ENCODE measurements around the gene PARD6G. TPM values are rescaled to one million over a fixed set of nuclear protein-coding genes. Genes with fewer than 3 reads are reported as not detected.

Gene PARD6G
- total RNA-seq, 1 donor from 2014 or later = 1.7 TPM

DNA sequence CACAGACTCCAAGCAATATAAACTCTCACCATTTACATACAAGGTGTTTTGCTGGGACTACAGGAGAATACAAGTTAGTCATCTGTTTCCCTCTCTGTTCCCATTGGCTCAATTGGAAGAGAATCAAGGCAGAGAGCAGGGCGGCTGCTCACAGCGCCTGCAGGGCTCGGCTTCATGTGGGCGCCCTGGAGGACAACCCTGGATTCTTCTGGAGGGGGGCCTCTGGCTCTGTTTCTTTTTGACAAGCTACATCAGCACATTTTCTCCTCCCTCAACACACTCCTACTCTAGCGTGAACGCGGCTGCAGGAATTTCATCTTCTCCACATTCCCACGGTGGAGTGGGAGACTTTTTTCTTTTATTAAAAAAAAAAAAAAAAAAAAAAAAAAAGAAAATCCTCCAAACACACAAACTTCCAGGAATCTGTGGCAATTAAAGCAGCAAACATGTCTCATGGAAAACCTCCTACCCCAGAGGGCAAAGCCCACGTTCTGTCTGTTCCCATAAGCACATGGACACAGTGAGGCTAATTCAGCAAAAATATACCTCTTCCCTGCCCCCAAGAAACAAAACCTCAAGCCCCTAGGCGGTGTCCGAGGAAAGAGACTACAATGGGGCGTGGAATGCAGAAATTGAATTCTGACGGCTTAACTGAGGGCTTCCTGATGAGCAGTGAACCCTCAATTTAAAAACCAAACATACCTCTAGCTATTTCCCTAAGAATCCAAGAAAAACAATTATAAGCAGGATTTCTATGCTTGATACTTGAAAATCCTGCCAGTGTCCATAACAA lies 50.6 kb downstream of the PARD6G start:
- DNase-seq = no peak
- intact Hi-C loops (cut with DNase I) = no loop called here
- ATAC-seq (ENCODE audit: poor library complexity) = no peak

GRCh38 chr18:80194874-80195570 lies 52.3 kb downstream of the PARD6G start:
- DNase-seq (no peak), ATAC-seq (ENCODE audit: poor library complexity) (no peak)
- intact Hi-C loops (cut with DNase I) = no loop called here

DNA sequence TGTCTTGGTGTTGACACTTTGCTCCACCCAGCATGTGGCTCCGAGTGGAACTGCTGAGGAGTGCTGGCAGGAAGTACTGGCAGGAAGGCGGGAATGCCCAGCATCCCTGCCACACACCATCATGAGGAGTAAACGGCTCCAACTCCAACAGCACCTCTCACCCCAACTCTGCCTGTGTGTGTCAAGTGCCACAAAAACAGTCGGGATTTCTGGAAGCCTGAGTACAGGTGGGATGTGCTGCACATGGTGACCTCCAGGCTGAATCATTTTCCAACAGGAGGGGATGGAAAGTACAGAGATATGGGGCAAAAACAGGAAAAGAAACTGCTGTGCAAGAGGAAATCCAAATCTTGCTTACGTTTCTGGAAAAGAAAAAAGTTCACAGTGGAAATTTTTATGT lies 53.6 kb downstream of the PARD6G start:
- intact Hi-C loops (cut with DNase I) = no loop called here
- ATAC-seq (ENCODE audit: poor library complexity) (no peak), DNase-seq (no peak)

- intact Hi-C loops (cut with DNase I) = no loop called here
- ATAC-seq (ENCODE audit: poor library complexity) (no peak), DNase-seq (no peak)
Observed at GRCh38 chr18:80192653-80193385, 54.5 kb downstream of the PARD6G start.

DNA sequence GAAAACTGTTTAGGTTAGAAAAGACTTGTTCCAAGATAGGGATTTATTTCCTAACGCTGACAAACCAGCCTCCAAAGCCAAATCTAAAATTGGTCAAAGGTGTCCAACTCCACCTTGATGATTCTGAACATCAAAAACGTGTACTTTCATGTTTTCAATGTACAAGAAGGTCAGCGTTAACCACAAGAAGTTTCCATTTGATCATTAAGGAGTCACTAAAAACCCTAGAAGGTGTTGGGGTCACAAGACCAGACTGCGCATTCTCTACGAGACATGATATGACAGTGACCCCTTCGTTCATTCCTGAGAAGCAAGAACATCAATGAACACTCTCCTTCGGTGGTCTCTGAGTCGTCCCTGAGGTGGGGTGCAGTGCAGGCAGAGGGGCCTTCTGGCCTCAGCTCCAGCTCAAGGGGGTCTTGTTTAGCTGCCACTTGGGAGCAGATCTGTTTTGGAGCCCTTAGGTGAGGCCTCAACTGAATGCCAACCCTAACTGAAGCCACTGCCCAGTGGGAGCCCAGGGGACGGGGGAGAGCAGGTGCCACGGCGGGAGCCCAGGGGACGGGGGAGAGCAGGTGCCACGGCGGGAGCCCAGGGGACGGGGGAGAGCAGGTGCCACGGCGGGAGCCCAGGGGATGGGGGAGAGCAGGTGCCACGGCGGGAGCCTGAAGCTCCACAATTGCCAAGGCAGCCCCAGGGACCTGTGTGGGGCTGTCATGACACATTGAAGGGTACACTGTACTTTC lies 55.2 kb downstream of the PARD6G start:
- DNase-seq (no peak), ATAC-seq (ENCODE audit: poor library complexity) (no peak)
- intact Hi-C loops (cut with DNase I) = no loop called here

DNA sequence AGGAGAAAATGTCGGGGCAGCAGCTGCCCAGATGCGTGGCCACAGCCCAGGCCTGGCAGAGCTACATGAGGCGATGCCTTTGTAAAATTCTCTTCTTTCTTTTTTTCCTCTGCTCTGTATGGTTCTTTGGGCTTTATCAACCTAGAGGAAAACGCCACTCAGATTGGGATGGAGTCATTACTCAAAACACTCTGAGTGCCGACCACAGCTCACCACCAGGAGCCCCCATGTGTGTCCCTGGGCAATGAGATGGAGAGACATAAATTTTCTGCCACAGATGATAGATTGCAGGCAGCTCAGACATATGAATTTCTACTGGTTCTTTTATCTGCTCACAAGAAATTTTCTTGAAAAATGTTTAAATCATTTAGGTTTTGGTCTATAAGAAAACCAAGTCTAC lies 56.0 kb downstream of the PARD6G start:
- ATAC-seq (ENCODE audit: poor library complexity) = no peak
- DNase-seq = no peak
- intact Hi-C loops (cut with DNase I) = no loop called here

DNA sequence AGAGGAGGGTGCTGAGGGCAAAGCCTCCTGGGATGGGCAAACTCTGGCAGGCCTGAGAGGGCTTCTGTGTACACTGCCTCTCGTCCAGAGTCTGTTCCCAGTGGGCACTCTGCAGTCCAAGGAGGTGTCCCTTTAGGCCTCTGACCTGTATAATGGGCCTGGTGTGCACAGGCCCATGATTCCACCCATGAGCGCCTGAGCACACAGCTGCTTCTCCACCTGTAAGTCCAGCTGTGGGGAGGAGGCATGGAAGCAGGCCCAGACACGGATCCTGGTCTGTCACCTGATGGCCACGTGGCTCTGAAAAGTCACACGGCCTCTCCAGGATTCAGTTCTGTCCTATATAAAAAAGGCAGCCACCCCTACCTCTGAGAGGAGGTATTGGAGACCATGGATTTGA lies 57.0 kb downstream of the PARD6G start:
- ATAC-seq (ENCODE audit: poor library complexity) (no peak), DNase-seq (no peak)
- intact Hi-C loops (cut with DNase I) = no loop called here

- intact Hi-C loops (cut with DNase I) = no loop called here
- no peak for ATAC-seq (ENCODE audit: poor library complexity)
Observed at GRCh38 chr18:80189531-80189865, 57.8 kb downstream of the PARD6G start.

DNA sequence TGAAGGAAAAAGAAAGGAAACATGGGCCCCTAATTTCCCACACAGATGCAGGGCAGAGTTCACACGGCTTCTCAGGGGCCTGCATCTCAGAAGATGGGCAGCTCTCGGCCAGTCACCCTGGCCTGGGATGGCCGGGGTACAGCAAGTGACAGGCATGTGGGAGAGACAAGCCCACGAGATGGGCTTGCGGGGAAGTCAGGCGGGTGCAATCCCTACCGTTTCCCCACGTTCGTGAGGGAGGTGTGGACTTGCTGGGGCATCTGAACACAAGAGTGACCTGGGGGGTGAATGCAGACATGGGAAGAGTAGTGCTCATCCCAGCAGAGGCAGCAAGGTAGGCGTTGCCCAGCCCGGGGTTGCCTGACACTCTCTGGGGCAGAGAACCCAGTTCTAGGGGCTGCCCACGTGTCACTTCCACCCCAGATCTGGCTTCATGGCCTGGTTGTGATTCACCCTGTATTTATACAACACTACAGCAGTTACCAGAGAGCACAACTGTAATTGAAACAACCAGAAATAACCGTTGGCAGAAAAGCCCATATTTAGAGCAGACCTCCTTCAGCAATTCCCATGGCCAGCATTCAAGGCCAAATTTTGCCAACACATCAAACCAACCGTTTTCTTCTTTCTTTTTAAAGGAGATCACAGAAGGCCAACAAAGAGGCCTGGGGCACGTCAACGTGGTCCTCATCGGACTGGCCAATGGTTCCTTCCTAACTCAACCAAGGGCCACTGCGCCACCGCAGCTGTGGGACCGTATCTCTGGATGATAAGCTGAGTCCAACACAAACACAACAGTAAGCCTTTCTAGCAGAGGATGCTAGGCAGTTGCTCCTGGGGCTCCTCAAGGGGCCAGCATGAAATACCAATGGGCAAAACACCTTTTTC lies 58.4 kb downstream of the PARD6G start:
- no peak for DNase-seq
- ATAC-seq (ENCODE audit: poor library complexity) = no peak
- intact Hi-C loops (cut with DNase I) = no loop called here

More at GRCh38 chr18:80189531-80189865, 57.8 kb downstream of the PARD6G start:
- DNase-seq = no peak

- ATAC-seq (ENCODE audit: poor library complexity) (no peak), DNase-seq (no peak)
- intact Hi-C loops (cut with DNase I) = no loop called here
Observed at GRCh38 chr18:80187956-80188642, 59.2 kb downstream of the PARD6G start.

DNA sequence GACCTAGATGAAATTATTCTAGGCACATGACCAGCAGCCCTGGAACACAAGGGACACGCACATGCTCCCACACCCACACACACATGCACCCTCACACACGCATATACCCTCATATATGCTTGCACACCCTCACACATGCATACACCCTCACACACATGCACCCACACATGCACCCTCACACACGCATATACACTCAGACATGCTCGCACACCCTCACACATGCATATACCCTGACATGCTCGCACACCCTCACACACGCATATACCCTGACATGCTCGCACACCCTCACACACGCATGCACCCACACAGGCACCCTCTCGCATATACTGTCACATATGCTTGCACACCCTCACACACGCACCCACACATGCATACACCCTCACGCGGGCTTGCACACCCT lies 61.8 kb downstream of the PARD6G start:
- DNase-seq (no peak), ATAC-seq (ENCODE audit: poor library complexity) (no peak)
- intact Hi-C loops (cut with DNase I) = no loop called here

- intact Hi-C loops (cut with DNase I) = no loop called here
- DNase-seq (no peak), ATAC-seq (ENCODE audit: poor library complexity) (no peak)
Observed at GRCh38 chr18:80184243-80184772, 63.0 kb downstream of the PARD6G start.

GRCh38 chr18:80183273-80184050 lies 63.9 kb downstream of the PARD6G start:
- DNase-seq (no peak), ATAC-seq (ENCODE audit: poor library complexity) (no peak)
- intact Hi-C loops (cut with DNase I) = no loop called here

- DNase-seq (no peak), ATAC-seq (ENCODE audit: poor library complexity) (no peak)
- intact Hi-C loops (cut with DNase I) = no loop called here
Observed at GRCh38 chr18:80182855-80183254, 64.5 kb downstream of the PARD6G start.

DNA sequence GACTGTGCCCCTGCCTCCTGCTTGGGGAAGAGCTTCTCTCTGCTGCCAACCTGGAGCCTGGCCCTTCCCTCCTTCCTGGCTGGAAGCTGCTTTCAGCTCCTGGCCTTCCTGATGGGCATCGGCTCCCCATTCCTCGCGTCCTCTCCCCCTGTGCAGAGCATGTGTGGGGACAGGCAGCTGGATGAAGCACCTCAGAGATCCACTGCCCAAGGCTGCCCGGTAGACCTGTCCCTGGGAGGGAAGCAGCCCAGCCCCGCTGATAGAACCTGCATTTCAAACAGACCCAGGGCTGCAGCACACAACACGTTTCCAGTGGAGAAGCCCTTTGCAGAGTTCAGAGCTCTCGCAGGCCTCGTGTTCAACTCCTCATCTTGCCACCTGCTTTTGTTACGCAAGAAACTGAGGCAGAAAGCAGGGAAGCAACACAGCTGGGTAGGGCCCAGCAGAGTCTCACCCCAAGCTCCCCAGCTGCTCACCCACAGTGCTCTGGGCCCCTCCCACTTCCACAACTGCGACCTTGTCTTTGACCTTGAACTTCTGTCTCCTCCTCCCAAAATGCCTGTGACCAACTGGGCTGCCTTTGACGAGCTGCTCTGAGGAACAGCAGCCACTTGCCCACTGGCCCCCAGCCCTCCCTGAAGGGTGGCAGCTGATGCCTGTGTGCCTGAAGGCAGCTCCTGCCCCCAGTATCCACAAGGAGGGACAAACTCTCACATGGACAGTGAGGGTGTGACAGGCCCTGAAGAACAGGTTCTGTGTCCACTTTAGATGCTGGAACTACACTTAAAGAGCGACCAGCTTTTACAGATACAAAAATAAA lies 65.5 kb downstream of the PARD6G start:
- ATAC-seq (ENCODE audit: poor library complexity) = no peak
- DNase-seq = no peak
- intact Hi-C loops (cut with DNase I) = no loop called here

Data from Right ventricle myocardium superior (tissue), 1 donor.